IPS-NIHi7 (cell line): Measurements from ENCODE around the gene TBC1D1.
A peak's percentile ranks its signal among the peaks of the same experiment; 100 is the strongest.

ENCODE experiments used
- DNase-seq: peaks from one replicate; pipeline ENCODE4 v3.0.0; 2012; ENCODE audit warnings: mixed read lengths; ENCODE audit errors: extremely low spot score

TBC1D1 gene

GRCh38 chr4:38146383-38146782, 255.5 kb downstream of the TBC1D1 start:
- no peak for DNase-seq

- no peak for DNase-seq
These were observed 258.6 kb downstream of the TBC1D1 start for GRCh38 chr4:38149472-38149996.

GRCh38 chr4:38149997-38150671, 259.2 kb downstream of the TBC1D1 start:
- DNase-seq, result no peak

- DNase-seq, result no peak
These were observed 259.9 kb downstream of the TBC1D1 start for GRCh38 chr4:38150766-38151165.

GRCh38 chr4:38151873-38152272, 261.0 kb downstream of the TBC1D1 start:
- no peak for DNase-seq

- DNase-seq, result no peak
These were observed 261.4 kb downstream of the TBC1D1 start for GRCh38 chr4:38152305-38152704.

- no peak for DNase-seq
These were observed 262.0 kb downstream of the TBC1D1 start for GRCh38 chr4:38152721-38153386.

GRCh38 chr4:38153387-38153760, 262.5 kb downstream of the TBC1D1 start:
- no peak for DNase-seq

GRCh38 chr4:38154252-38154651, 263.4 kb downstream of the TBC1D1 start:
- DNase-seq, result no peak

- DNase-seq, result no peak
These were observed 264.1 kb downstream of the TBC1D1 start for GRCh38 chr4:38154681-38155588.

- DNase-seq, result no peak
These were observed 264.9 kb downstream of the TBC1D1 start for GRCh38 chr4:38155589-38156294.

- DNase-seq, result no peak
These were observed 266.7 kb downstream of the TBC1D1 start for GRCh38 chr4:38157592-38157991.

GRCh38 chr4:38160487-38161207, 269.8 kb downstream of the TBC1D1 start:
- peak; percentile 57 for DNase-seq

- no peak for DNase-seq
These were observed 270.6 kb downstream of the TBC1D1 start for GRCh38 chr4:38161208-38162113.

GRCh38 chr4:38162240-38162784, 271.4 kb downstream of the TBC1D1 start:
- DNase-seq, result no peak

- DNase-seq, result no peak
These were observed 272.5 kb downstream of the TBC1D1 start for GRCh38 chr4:38163216-38164006.

GRCh38 chr4:38164346-38164745, 273.5 kb downstream of the TBC1D1 start:
- DNase-seq, result no peak

GRCh38 chr4:38166082-38166481, 275.2 kb downstream of the TBC1D1 start:
- peak; percentile 43 for DNase-seq

- DNase-seq, result no peak
These were observed 275.9 kb downstream of the TBC1D1 start for GRCh38 chr4:38166768-38167167.
